Superior temporal gyrus (tissue), 1 donor: ENCODE measurements around the gene CSKMT.
"Not testable (repeated sequence)": the region's sequence is repeated elsewhere in the genome, so short reads cannot be mapped to it uniquely, and the experiment has no call there.

Source experiments
- DNase-seq: peaks from one replicate; pipeline ENCODE4 v3.0.0-alpha.2; 2016; ENCODE audit errors: extremely low spot score

Gene CSKMT

GRCh38 chr11:62689421-62690183 is 24.5 kb downstream of the CSKMT start, which contains the start of gene LRRN4CL:
LRRN4CL (minus strand) TSS chr11:62689530; CDS start chr11:62688508, 1,022 bp downstream.
- DNase-seq, result no peak

GRCh38 chr11:62693624-62694023 is 28.5 kb downstream of the CSKMT start:
- not testable (repeated sequence) for DNase-seq

DNA sequence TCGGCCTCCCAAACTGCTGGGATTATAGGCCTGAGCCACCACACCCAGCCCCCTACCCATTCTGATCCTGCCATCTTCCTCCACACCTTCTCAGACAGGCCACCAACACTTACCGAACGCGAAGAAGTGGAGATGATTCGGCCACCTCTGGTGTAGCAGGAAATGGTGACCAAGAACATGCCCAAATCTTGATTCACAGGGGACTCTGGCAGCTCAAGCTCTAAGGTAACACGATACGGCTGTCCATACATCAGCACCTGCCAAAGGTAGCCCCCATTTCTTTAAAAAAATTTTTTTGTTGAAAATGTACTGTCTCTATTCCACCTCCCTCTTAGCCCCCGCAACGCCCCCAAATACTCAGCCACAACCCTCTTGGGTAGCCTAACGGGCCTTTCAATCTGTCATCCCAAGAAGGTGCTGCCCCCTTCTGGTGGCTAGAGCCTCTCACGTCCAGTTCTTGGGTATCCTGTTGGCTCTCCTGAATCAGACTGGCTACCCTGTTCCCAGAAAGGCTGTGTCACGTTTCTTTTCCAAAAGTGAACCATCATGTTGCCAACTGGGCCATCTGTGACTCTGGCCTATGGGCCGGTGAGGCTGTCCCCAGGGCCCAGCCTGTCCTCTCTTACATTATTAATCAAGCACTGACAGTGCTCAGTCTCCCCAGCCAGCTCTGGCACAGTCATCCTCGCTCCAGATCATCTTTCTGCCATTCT is 29.5 kb downstream of the CSKMT start:
- peak; percentile 88 for DNase-seq

DNA sequence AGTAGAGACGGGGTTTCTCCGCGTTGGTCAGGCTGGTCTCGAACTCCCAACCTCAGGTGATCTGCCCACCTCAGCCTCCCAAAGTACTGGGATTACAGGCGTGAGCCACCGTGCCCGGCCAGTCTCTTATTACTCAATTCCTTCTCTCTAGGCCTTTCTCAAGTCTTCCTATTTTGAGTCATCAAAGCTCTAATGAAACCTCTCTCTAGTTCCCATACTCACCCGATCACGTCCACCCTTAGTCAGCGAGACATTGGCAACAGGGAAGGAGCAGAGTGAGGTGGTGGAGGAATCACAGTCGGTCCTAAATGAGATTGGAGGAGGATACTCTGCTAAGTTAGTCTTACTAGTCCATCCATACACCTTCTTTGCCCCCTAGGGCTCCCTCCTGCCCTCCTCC is 37.1 kb downstream of the CSKMT start:
- no peak for DNase-seq

DNA sequence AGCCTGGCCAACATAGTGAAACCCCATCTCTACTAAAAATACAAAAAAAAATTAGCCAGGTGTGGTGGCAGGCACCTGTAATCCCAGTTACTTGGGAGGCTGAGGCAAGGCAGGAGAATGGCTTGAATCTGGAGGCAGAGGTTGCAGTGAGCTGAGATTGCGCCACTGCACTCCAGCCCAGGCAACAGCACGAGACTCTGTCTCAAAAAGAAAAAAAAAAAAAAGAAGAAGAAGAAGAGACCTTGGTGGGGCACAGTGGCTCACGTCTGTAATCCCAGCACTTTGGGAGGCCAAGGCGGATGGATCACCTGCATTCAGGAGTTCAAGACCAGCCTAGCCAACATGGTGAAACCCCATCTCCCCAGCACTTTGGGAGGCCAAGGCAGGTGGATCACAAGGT is 38.8 kb downstream of the CSKMT start:
- not testable (repeated sequence) for DNase-seq

DNA sequence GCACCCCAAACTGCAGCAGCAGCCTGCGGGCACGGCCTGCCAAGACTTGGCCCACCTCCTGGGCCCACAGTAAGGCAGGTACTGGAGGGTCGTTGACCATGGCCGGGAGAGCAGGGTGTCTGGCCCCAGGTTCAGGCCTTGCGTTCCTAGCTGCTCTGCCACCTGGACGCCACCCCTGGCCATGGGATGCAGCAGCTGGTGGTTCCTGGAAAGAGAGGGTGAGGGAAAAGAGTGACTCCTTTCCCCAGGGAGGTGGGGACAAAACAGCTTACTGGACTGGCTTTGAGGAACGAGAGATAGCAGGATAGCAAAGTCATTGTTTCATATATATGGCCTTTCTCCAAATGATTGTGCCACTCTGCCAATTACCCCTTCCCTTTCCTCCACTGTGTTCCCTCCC is 40.3 kb downstream of the CSKMT start:
- no peak for DNase-seq

GRCh38 chr11:62705880-62706849 is 41.1 kb downstream of the CSKMT start:
- DNase-seq, result peak; percentile 94

GRCh38 chr11:62706850-62707247 is 41.7 kb downstream of the CSKMT start:
- DNase-seq, result no peak

- DNase-seq, result peak; percentile 84
Measured at GRCh38 chr11:62707277-62707861, 42.3 kb downstream of the CSKMT start, which contains the start of the genes BSCL2 and GNG3. BSCL2 (minus strand) TSS chr11:62707424; CDS start chr11:62707195, 229 bp downstream. GNG3 (plus strand) TSS chr11:62707676; CDS start chr11:62708296, 620 bp downstream.

DNA sequence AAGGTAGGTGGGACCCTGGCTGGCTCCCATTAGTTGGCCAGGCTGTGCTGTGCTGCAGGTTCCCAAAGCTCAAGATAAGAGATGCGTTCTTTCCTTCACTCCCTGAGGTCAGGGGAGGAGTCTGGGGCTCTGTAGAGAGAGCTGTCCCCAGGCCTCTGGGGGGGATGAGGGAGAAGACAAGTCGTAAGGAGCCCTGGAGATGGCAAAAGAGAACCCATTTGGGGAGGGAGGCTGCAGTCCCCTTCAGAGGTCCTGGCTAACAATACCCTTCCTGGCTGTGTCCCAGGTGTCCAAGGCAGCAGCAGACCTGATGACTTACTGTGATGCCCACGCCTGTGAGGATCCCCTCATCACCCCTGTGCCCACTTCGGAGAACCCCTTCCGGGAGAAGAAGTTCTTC is 43.3 kb downstream of the CSKMT start:
- peak; percentile 26 for DNase-seq

DNA sequence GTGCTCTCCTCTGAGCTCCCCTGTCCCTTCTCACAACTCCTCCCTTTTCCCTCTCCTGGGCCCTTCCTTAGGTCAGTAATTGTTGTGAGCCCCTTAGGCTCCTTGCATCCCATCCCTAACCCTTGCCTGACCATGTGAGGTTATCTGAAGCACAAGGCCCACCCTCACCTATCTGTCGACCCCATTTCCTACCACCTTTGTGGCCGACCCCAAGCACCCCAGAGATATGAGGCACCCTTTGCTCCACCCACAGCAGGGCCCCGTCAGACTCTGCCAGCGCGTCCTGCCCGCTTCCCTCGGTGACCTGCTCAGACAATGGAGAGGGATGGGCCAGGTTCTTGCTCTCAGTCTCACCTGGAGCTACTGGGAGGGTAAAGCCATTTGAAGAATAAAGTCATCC is 43.7 kb downstream of the CSKMT start:
- no peak for DNase-seq

DNA sequence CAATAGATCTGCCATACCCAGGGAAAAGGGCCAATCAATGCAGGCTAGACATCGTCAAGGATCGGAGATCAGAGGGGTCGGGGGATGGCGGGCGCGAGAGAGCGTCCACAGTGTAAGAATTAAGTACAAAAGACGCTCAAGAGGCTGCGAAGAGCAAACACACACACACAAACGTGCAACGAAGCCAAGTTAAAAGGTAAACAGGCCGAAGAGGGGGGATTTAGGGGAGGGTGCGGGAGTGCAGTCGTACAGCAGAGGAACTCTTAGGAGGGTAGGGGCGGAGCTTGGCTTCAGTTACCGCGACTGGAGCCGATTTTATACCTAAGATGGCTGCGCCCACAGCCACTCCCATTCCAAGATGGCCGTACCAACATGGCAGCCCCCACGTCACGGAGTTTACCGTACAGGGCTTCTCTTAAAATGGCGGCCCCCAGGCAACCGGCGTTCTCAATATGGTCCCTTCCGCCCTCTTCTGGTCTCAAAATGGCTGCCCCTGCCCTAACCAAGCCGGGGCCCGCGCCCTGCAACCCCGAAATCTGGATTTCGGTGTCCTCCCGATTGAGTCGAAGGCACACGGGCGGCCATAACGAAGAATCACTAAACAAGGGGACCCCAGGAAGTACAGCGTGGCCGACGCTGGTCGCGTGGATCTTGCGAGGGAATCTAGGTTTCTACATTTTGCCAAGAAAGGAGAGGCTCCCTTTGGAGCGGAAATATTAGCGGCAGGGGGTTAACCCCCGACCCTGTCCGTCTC is 44.3 kb downstream of the CSKMT start:
- DNase-seq, result peak; percentile 99

- DNase-seq, result no peak
Measured at GRCh38 chr11:62710001-62710345, 44.9 kb downstream of the CSKMT start.

- no peak for DNase-seq
Measured at GRCh38 chr11:62712276-62712812, 47.2 kb downstream of the CSKMT start.

- DNase-seq, result peak; percentile 3
Measured at GRCh38 chr11:62712861-62713260, 47.7 kb downstream of the CSKMT start.

DNA sequence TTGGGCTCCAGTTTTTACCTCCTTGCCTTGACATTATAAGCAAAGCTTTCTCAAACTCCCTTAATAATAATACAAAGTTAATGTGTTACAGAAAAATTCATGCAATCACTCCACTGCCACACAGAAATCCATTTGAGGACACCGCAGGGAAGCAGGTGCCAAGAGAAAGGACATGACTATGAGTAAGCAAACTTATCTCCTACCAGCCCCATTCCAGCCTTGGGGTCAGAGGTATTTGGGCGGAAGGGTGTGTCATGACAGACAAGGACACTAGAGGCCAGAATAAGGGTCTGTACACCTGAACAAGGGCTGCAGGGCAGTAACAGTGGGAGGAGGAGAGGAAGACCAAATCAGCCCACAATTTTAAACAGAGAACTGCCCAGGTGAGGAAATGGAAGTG is 48.2 kb downstream of the CSKMT start:
- no peak for DNase-seq

- no peak for DNase-seq
Measured at GRCh38 chr11:62715150-62716130, 50.3 kb downstream of the CSKMT start.

DNA sequence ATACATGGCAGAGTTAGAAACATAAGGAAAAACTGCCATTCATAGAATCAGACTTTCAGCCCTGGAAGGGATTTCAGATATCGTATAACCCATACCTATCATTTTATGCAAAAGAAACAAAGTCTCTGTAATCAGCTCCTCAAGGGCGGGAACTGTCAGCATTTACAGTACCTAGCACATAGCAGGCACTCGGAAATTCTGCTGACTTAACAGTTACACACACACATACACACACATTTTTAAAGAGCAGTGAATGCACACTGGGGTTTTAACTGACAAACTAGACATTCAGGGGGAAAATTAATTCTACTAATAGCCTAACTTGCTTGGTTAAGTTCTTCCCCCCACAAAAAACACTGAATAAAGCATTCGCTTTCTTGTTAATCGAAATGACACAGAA is 51.1 kb downstream of the CSKMT start:
- DNase-seq, result no peak

GRCh38 chr11:62716816-62717215 is 51.7 kb downstream of the CSKMT start:
- DNase-seq, result no peak
